ENCODE data around the gene FAM170B.

GRCh38 chr10:49180444-49180860 lies 46.6 kb upstream of the FAM170B start:
- TF ChIP-seq, protein P1, sequence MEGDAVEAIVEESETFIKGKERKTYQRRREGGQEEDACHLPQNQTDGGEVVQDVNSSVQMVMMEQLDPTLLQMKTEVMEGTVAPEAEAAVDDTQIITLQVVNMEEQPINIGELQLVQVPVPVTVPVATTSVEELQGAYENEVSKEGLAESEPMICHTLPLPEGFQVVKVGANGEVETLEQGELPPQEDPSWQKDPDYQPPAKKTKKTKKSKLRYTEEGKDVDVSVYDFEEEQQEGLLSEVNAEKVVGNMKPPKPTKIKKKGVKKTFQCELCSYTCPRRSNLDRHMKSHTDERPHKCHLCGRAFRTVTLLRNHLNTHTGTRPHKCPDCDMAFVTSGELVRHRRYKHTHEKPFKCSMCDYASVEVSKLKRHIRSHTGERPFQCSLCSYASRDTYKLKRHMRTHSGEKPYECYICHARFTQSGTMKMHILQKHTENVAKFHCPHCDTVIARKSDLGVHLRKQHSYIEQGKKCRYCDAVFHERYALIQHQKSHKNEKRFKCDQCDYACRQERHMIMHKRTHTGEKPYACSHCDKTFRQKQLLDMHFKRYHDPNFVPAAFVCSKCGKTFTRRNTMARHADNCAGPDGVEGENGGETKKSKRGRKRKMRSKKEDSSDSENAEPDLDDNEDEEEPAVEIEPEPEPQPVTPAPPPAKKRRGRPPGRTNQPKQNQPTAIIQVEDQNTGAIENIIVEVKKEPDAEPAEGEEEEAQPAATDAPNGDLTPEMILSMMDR (IDR thresholded peaks at IDR 0.05) = no peak
- no peak for TF ChIP-seq POLR2A (IDR thresholded peaks at IDR 0.05)

Measured in uterus (tissue), 2 donors.